RWPE2 (cell line): ENCODE data around the gene ZFP1.

Experiments
- ATAC-seq: fragments of 200-7000 bp; cut with Tn5 transposase; 3 replicates; pipeline ENCODE4 v1.9.1; 2021; ENCODE audit warnings: low read depth
- DNase-seq: peaks from one replicate; pipeline ENCODE4 v3.0.0-alpha.2; 2020; ENCODE audit warnings: low spot score
- H3K27ac ChIP-seq: fragments of 450-650 bp; 2 replicates; pipeline ENCODE4 v1.5.1; 2017; ENCODE audit warnings: mild to moderate bottlenecking; ENCODE audit not compliant: poor library complexity, severe bottlenecking
- H3K27me3 ChIP-seq: fragments of 250-450 bp; sonication (Bioruptor Pico); 2 replicates; pipeline ENCODE4 v1.5.1; 2021; ENCODE audit warnings: mild to moderate bottlenecking, moderate library complexity; ENCODE audit not compliant: insufficient read depth, poor library complexity, severe bottlenecking
- H3K36me3 ChIP-seq: fragments of 250-450 bp; sonication (Bioruptor Pico); 2 replicates; pipeline ENCODE4 v1.5.1; 2020; ENCODE audit warnings: low read depth, mild to moderate bottlenecking, moderate library complexity
- H3K4me1 ChIP-seq: fragments of 250-450 bp; sonication (Bioruptor Pico); 2 replicates; pipeline ENCODE4 v1.5.1; 2021; ENCODE audit warnings: mild to moderate bottlenecking, moderate library complexity; ENCODE audit not compliant: insufficient read depth, poor library complexity, severe bottlenecking
- H3K4me3 ChIP-seq: fragments of 250-450 bp; sonication (Bioruptor Pico); 2 replicates; pipeline ENCODE4 v1.5.1; 2021; ENCODE audit warnings: mild to moderate bottlenecking, moderate library complexity; ENCODE audit not compliant: severe bottlenecking
- H3K9me3 ChIP-seq: fragments of 250-450 bp; sonication (Bioruptor Pico); 2 replicates; pipeline ENCODE4 v1.5.1; 2021; ENCODE audit warnings: mild to moderate bottlenecking, moderate library complexity; ENCODE audit not compliant: severe bottlenecking
- CTCF ChIP-seq: fragments of 450-650 bp; IDR thresholded peaks from one replicate; pipeline ENCODE4 v1.5.1; 2017; ENCODE audit warnings: mild to moderate bottlenecking, moderate library complexity; ENCODE audit not compliant: poor library complexity, severe bottlenecking

Gene ZFP1

GRCh38 chr16:75138636-75139035 lies 9.7 kb upstream of the ZFP1 start:
- no peaks in the 10 kb centered on the region for H3K9me3 ChIP-seq
- H3K27ac ChIP-seq = no peak overlapping the region
- no peak overlapping the region for H3K4me3 ChIP-seq
- H3K36me3 ChIP-seq = no peaks in the 10 kb centered on the region
- H3K4me1 ChIP-seq = no peaks in the 10 kb centered on the region
- TF ChIP-seq CTCF = no peak
- ATAC-seq (no peak), DNase-seq (no peak)
- H3K27me3 ChIP-seq = no peaks in the 10 kb centered on the region

- no peaks in the 10 kb centered on the region for H3K27me3 ChIP-seq
- H3K4me1 ChIP-seq = no peaks in the 10 kb centered on the region
- no peak for DNase-seq
- H3K36me3 ChIP-seq = no peaks in the 10 kb centered on the region
- no peak overlapping the region for H3K4me3 ChIP-seq
- H3K27ac ChIP-seq = no peak overlapping the region
- H3K9me3 ChIP-seq = no peaks in the 10 kb centered on the region
- no peak for TF ChIP-seq CTCF
- no peak for ATAC-seq
Measured at GRCh38 chr16:75139498-75139897, 8.8 kb upstream of the ZFP1 start.

GRCh38 chr16:75143941-75144340 lies 4.4 kb upstream of the ZFP1 start:
- H3K36me3 ChIP-seq = no peaks in the 10 kb centered on the region
- no peak overlapping the region for H3K4me3 ChIP-seq
- no peaks in the 10 kb centered on the region for H3K9me3 ChIP-seq
- ATAC-seq (no peak), DNase-seq (no peak)
- no peak overlapping the region for H3K27ac ChIP-seq
- TF ChIP-seq CTCF = no peak
- no peaks in the 10 kb centered on the region for H3K4me1 ChIP-seq
- no peaks in the 10 kb centered on the region for H3K27me3 ChIP-seq

- ATAC-seq (no peak), DNase-seq (no peak)
- Histone ChIP-seq H3K9me3 (peaks cover 12% of the 10 kb centered on the region), H3K36me3 (peaks cover 18% of the 10 kb centered on the region), H3K27ac (peak overlapping the region; percentile 82), H3K4me1 (no peaks in the 10 kb centered on the region), H3K27me3 (no peaks in the 10 kb centered on the region), H3K4me3 (peak overlapping the region; percentile 98)
- no peak for TF ChIP-seq CTCF
Measured at GRCh38 chr16:75147968-75148310, 385 bp upstream of the ZFP1 start.

- Histone ChIP-seq H3K4me3 (no peak overlapping the region), H3K36me3 (peaks cover 38% of the 10 kb centered on the region), H3K27ac (no peak overlapping the region), H3K27me3 (no peaks in the 10 kb centered on the region), H3K4me1 (no peaks in the 10 kb centered on the region), H3K9me3 (peaks cover 12% of the 10 kb centered on the region)
- no peak for DNase-seq
- ATAC-seq = no peak
- TF ChIP-seq CTCF = no peak
Measured at GRCh38 chr16:75151798-75152197, 3.5 kb downstream of the ZFP1 start.
